Endodermal cell (in vitro differentiated cells): Measurements from ENCODE around the gene SORL1. TPM values are rescaled to one million over a fixed set of nuclear protein-coding genes. Genes with fewer than 3 reads are reported as not detected.
"Not testable (repeated sequence)": the region's sequence is repeated elsewhere in the genome, so short reads cannot be mapped to it uniquely, and the experiment has no call there.

Source experiments
- DNase-seq: peaks from one replicate; pipeline ENCODE4 v3.0.0-alpha.2; 2017
- H3K27ac ChIP-seq: 2 replicates; pipeline ENCODE4 v1.5.1; 2013; ENCODE audit warnings: mild to moderate bottlenecking, low read depth, low read length, moderate library complexity
- H3K27me3 ChIP-seq: 2 replicates; pipeline ENCODE4 v1.6.1; 2013; ENCODE audit warnings: mild to moderate bottlenecking, low read length, moderate library complexity; ENCODE audit not compliant: insufficient read depth, control insufficient read depth, poor library complexity, severe bottlenecking
- H3K36me3 ChIP-seq: 2 replicates; pipeline ENCODE4 v1.7.0; 2013; ENCODE audit warnings: mild to moderate bottlenecking, low read length, moderate library complexity; ENCODE audit not compliant: control insufficient read depth, insufficient read depth
- H3K4me1 ChIP-seq: one replicate; pipeline ENCODE4 v1.7.0; 2013; ENCODE audit warnings: low read length; ENCODE audit not compliant: control insufficient read depth, insufficient read depth
- H3K4me3 ChIP-seq: 2 replicates; pipeline ENCODE4 v1.5.1; 2013; ENCODE audit warnings: mild to moderate bottlenecking, low read length, moderate library complexity
- H3K9ac ChIP-seq: 2 replicates; pipeline ENCODE4 v1.6.1; 2013; ENCODE audit warnings: mild to moderate bottlenecking, low read length, moderate library complexity; ENCODE audit not compliant: poor library complexity, severe bottlenecking; ENCODE audit errors: extremely low read depth
- H3K9me3 ChIP-seq: 2 replicates; pipeline ENCODE4 v1.6.1; 2013; ENCODE audit warnings: mild to moderate bottlenecking, low read length, moderate library complexity; ENCODE audit not compliant: control insufficient read depth
- H3K27ac Mint-ChIP-seq: 2 replicates; pipeline ENCODE4 v1.8.0; 2020; ENCODE audit warnings: mixed read lengths
- H3K27me3 Mint-ChIP-seq: 2 replicates; pipeline ENCODE4 v1.8.0; 2021; ENCODE audit warnings: mild to moderate bottlenecking, mixed read lengths; ENCODE audit not compliant: insufficient read depth
- H3K36me3 Mint-ChIP-seq: 2 replicates; pipeline ENCODE4 v1.8.0; 2020; ENCODE audit warnings: low read depth, mixed read lengths
- H3K4me1 Mint-ChIP-seq: 2 replicates; pipeline ENCODE4 v1.8.0; 2020; ENCODE audit warnings: mixed read lengths
- H3K4me3 Mint-ChIP-seq: 2 replicates; pipeline ENCODE4 v1.8.0; 2020; ENCODE audit warnings: mild to moderate bottlenecking, moderate library complexity, mixed read lengths
- H3K9me3 Mint-ChIP-seq: 2 replicates; pipeline ENCODE4 v1.8.0; 2020; ENCODE audit warnings: mild to moderate bottlenecking, mixed read lengths
- CTCF ChIP-seq: fragments of 200-600 bp; sonication (generic); conservative IDR thresholded peaks from 2 replicates; pipeline ENCODE4 v1.5.0; 2021; ENCODE audit warnings: antibody characterized with exemption, mild to moderate bottlenecking
- WGBS, 2 experiments: methylation state at CpG; one replicate each; pipeline versions ENCODE4 v1.1.5 to v1.1.7; 2013; ENCODE audit warnings: missing lambda C conversion rate in 2 of 2, mixed read lengths in 1 of 2; ENCODE audit not compliant: insufficient coverage in 1 of 2, insufficient read length in 1 of 2; 5-methylcytosine and 5-hydroxymethylcytosine counted together
- total RNA-seq, 2 donors: library from RNA; stranded (reverse); fragmentation: NEBNext Ultra II Directional in 1 of 2; extraction: Animal tissue kit (Norgen Biotek cat#: 25700) in 1 of 2; gene quantifications; 2 replicates in 1 of 2; 3 replicates in 1 of 2; pipeline ENCODE4 v1.2.1, GENCODE V29; 2021

The SORL1 gene
- total RNA-seq, 2 donors from 2014 or later: 56.4 to 57.5 TPM

GRCh38 chr11:121564948-121565684 is 113.0 kb downstream of the SORL1 start:
- Mint-ChIP-seq H3K27ac (no peak overlapping the region), H3K27me3 (no peaks in the 10 kb centered on the region), H3K36me3 (peaks cover 45% of the 10 kb centered on the region), H3K4me3 (no peak overlapping the region), H3K9me3 (peaks cover 23% of the 10 kb centered on the region), H3K4me1 (peaks cover 39% of the 10 kb centered on the region)
- 92 to 100% methylated on average over 2 to 4 of the region's 5 CpGs for WGBS, 2 experiments
- H3K9me3 ChIP-seq: no peaks in the 10 kb centered on the region
- H3K4me3 ChIP-seq: no peak overlapping the region
- no peak overlapping the region for H3K9ac ChIP-seq
- peaks cover 4% of the 10 kb centered on the region for H3K36me3 ChIP-seq
- TF ChIP-seq CTCF: no peak
- no peaks in the 10 kb centered on the region for H3K27me3 ChIP-seq
- no peak for DNase-seq
- H3K4me1 ChIP-seq: peaks cover 19% of the 10 kb centered on the region
- no peak overlapping the region for H3K27ac ChIP-seq

DNA sequence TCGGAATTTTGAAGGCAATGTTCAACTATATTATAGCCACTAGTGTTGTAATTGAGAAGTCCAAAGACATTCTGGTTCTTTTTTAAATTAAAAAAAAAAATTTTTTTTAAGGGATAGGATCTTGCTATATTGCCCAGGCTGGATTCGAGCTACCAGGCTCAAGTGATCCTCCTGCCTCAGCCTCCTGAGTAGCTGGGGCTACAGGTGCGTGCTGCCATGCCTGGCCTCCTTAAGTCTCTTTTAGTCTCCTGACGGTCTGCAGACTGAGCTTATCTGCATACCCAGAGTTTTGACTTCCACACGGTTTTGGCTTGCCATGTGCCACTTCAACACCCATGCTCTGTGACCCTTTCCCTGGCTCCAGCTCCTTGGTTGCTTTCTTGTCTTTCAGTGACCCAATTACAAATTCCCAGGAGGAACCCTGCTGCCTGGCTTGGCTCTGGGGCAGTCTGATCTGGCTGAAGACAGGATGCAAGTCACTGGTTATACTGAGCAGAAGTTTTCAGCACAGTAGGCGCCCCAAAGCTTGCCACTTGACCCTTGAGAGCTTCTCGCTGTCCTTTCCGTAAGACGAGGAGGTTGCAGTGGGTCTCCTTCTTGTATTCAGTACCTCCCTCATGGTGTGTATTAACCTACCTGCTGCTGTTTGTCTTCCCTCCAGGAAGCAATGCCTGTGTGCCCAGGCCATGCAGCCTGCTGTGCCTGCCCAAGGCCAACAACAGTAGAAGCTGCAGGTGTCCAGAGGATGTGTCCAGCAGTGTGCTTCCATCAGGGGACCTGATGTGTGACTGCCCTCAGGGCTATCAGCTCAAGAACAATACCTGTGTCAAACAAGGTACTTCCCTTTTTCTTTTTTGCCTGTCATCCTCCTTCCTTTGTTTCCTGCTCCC is 114.4 kb downstream of the SORL1 start:
- WGBS, 2 experiments: 92 to 97% methylated on average over 6 to 8 of the region's 9 CpGs
- Histone ChIP-seq H3K9ac (no peak overlapping the region), H3K4me1 (peaks cover 10% of the 10 kb centered on the region), H3K9me3 (no peaks in the 10 kb centered on the region), H3K36me3 (peaks cover 4% of the 10 kb centered on the region), H3K27me3 (no peaks in the 10 kb centered on the region), H3K4me3 (no peak overlapping the region), H3K27ac (no peak overlapping the region)
- Mint-ChIP-seq H3K36me3 (peaks cover 52% of the 10 kb centered on the region), H3K9me3 (peaks cover 24% of the 10 kb centered on the region), H3K27ac (peak overlapping the region; percentile 17), H3K27me3 (no peaks in the 10 kb centered on the region), H3K4me3 (no peak overlapping the region), H3K4me1 (peaks cover 31% of the 10 kb centered on the region)
- no peak for TF ChIP-seq CTCF
- no peak for DNase-seq

GRCh38 chr11:121567995-121568394 is 115.9 kb downstream of the SORL1 start:
- Mint-ChIP-seq H3K27me3 (no peaks in the 10 kb centered on the region), H3K9me3 (peaks cover 24% of the 10 kb centered on the region), H3K36me3 (peaks cover 58% of the 10 kb centered on the region), H3K4me3 (no peak overlapping the region), H3K4me1 (peaks cover 32% of the 10 kb centered on the region), H3K27ac (no peak overlapping the region)
- DNase-seq: no peak
- no peaks in the 10 kb centered on the region for H3K4me1 ChIP-seq
- no peak overlapping the region for H3K4me3 ChIP-seq
- no peaks in the 10 kb centered on the region for H3K27me3 ChIP-seq
- H3K9me3 ChIP-seq: no peaks in the 10 kb centered on the region
- TF ChIP-seq CTCF: no peak
- H3K36me3 ChIP-seq: peaks cover 4% of the 10 kb centered on the region
- WGBS, 2 experiments: 87 to 100% methylated on average over 2 to 3 of the region's 3 CpGs
- no peak overlapping the region for H3K9ac ChIP-seq
- no peak overlapping the region for H3K27ac ChIP-seq

- H3K9ac ChIP-seq, H3K27me3 ChIP-seq, H3K27ac ChIP-seq, H3K4me3 Mint-ChIP-seq, H3K4me1 ChIP-seq, H3K36me3 ChIP-seq, H3K27ac Mint-ChIP-seq, H3K9me3 ChIP-seq, DNase-seq, H3K4me3 ChIP-seq, H3K27me3 Mint-ChIP-seq: not testable (repeated sequence)
- H3K9me3 Mint-ChIP-seq: peaks cover 24% of the 10 kb centered on the region
- WGBS, 2 experiments: 94 to 97% methylated on average over 23 to 30 of the region's 30 CpGs
- peaks cover 62% of the 10 kb centered on the region for H3K36me3 Mint-ChIP-seq
- H3K4me1 Mint-ChIP-seq: peaks cover 26% of the 10 kb centered on the region
Observed at GRCh38 chr11:121569332-121570299, 117.5 kb downstream of the SORL1 start.
